Measurements from ENCODE around the gene CCL8. TPM values are rescaled to one million over a fixed set of nuclear protein-coding genes. Genes with fewer than 3 reads are reported as not detected.
A peak's percentile ranks its signal among the peaks of the same experiment; 100 is the strongest.

Gene CCL8
- total and polyA plus RNA-seq, 12 donors: 0.38 to 17.5 (median 1.0) TPM; not detected in 2

DNA sequence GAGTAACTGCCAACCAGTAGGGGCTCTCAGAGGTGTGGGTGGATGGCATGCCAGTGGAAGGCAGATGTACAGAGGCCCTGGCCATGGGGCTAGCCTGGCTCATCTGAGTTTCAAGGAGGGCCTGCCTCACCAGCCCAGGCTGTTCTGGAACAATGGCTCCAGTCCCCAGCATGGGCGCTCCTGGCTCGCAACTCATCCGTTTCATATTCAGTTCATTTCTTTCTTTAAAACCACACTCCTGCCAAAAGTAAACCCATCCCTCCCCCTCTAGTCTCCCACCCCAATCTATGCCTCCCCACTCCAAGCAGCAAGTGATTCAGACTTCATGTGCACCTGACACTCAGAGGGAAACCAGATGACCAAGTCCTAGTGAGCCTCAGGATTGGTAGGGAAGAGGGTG is 39.4 kb downstream of the CCL8 start:
- no peak overlapping the region for H3K4me3 ChIP-seq
- 97 to 98% methylated on average over 3 of the region's 3 CpGs for WGBS, 2 donors
- peaks cover 0 to 8% (median 0%) of the 10 kb centered on the region in 11 donors for H3K9me3 ChIP-seq
- no peaks in the 10 kb centered on the region for H3K36me3 ChIP-seq
- H3K27me3 ChIP-seq: peaks cover 0 to 13% (median 0%) of the 10 kb centered on the region in 7 donors
- ATAC-seq (no peak), DNase-seq (no peak)
- no peak overlapping the region for H3K27ac ChIP-seq
- intact Hi-C loops (cut with DNase I): loop anchor here in 3 of 10 donors (5.0 kb wide), 3 partner anchors 46 to 586 kb away; no protein-coding TSS in a partner anchor
- H3K4me1 ChIP-seq: peaks cover 0 to 28% (median 6%) of the 10 kb centered on the region in 9 donors
- TF ChIP-seq, protein P1, sequence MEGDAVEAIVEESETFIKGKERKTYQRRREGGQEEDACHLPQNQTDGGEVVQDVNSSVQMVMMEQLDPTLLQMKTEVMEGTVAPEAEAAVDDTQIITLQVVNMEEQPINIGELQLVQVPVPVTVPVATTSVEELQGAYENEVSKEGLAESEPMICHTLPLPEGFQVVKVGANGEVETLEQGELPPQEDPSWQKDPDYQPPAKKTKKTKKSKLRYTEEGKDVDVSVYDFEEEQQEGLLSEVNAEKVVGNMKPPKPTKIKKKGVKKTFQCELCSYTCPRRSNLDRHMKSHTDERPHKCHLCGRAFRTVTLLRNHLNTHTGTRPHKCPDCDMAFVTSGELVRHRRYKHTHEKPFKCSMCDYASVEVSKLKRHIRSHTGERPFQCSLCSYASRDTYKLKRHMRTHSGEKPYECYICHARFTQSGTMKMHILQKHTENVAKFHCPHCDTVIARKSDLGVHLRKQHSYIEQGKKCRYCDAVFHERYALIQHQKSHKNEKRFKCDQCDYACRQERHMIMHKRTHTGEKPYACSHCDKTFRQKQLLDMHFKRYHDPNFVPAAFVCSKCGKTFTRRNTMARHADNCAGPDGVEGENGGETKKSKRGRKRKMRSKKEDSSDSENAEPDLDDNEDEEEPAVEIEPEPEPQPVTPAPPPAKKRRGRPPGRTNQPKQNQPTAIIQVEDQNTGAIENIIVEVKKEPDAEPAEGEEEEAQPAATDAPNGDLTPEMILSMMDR (IDR thresholded peaks at IDR 0.05): no peak

DNA sequence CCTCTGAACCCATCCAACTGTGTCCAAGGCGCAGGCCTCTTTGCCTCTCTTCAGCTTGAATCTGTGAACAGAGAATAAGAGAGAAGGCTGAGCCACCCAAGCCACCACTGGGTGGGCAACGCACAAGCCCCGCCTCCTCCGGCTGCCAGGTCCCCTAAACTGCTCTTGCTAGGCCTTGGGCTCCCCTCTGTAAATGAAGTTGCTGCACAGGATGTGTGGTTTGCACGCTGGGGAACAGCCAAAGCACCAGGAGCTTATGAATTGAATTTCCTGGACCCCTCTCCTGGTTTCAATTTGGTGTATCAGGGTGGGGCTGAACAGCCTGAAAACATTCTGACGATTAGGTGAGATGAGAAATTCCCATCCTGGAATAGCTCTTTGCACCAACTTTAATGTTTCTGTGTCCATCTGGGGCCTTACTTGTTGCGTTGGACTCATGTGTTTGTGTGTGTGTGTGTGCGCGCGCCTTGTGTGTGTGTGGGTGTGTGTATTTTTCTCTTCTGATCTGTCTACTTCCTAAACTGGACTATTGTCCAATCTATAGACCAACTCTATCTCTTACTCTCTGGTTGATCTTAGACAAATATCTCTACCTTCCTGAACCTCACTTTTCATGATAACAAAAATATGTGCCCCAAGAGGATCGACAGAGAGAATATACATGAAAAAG is 41.5 kb downstream of the CCL8 start:
- 75 to 78% methylated on average over 11 of the region's 11 CpGs for WGBS, 2 donors
- intact Hi-C loops (cut with DNase I): loop anchor here in 8 of 10 donors (1.0 to 10.0 kb wide), 8 partner anchors 48 to 586 kb away; no protein-coding TSS in a partner anchor
- Histone ChIP-seq H3K27ac (no peak overlapping the region), H3K4me1 (peaks cover 0 to 19% (median 6%) of the 10 kb centered on the region in 9 donors), H3K9me3 (no peaks in the 10 kb centered on the region), H3K27me3 (peaks cover 0 to 27% (median 0%) of the 10 kb centered on the region in 7 donors), H3K4me3 (no peak overlapping the region), H3K36me3 (no peaks in the 10 kb centered on the region)
- peak in 1 of 8 donors; percentile 9 for ATAC-seq
- TF ChIP-seq, protein P1 (IDR thresholded peaks at IDR 0.05): no peak
- DNase-seq: no peak

DNA sequence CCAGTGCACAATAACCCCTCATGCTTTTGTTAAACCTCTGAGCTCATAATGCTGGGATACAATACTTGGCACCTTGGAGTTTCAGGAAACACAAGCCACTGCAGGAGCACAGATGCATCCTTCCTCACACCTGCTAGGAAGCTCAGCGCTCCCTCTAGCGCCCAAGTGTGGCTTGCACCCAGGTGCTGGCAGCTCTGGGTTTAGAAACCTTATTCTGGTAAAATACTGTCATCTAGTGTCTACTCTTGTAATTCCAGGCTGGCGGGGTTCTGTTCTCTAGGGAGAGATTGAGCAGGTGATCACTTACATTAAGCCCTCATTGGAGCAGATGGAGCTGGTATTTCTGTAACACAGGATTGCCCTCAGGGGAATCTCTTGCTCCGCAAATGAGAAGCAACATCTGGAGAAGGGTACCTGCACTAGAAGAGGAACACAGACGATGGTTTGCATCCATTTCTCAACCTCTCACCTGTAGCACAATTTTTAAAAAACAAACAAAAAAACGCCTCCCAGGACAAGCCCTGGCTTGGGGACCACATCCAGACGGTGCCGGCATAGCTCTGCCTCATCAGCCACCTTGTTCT is 42.3 kb downstream of the CCL8 start:
- Histone ChIP-seq H3K4me1 (peaks cover 0 to 22% (median 6%) of the 10 kb centered on the region in 9 donors), H3K9me3 (no peaks in the 10 kb centered on the region), H3K36me3 (no peaks in the 10 kb centered on the region), H3K27ac (no peak overlapping the region), H3K4me3 (no peak overlapping the region), H3K27me3 (peaks cover 0 to 30% (median 0%) of the 10 kb centered on the region in 7 donors)
- intact Hi-C loops (cut with DNase I): loop anchor here (1.0 to 10.0 kb wide), 9 partner anchors 49 to 587 kb away; no protein-coding TSS in a partner anchor
- ATAC-seq: peak; percentile 86 to 96 (median 90)
- WGBS, 2 donors: 18 to 23% methylated on average over 8 of the region's 8 CpGs
- TF ChIP-seq, protein P1 (IDR thresholded peaks at IDR 0.05): peak; percentile 98 to 100 (median 100)
- peak; percentile 90 to 91 for DNase-seq

DNA sequence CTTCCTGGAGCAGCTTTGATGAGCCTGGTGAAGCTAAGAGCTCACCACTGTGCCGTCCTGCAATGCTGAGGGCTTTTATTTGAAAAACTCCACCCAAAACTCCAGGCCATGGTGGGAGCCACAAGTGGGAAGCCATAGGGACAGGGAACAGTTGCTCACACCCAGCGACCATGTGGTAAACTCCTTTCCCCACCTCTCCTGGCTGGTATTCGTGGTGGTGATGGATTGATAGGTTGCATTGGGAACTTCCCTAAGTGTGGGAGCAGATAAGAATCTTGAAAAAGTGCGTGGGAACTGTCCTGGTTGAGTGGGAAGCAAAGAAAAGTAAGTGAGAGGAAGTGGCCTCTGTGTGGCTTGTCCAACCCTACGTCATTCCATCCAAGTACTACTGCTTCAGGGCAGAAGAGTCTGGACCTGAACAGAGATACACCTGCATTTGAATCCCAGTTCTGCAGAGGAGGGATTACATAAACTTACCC is 44.0 kb downstream of the CCL8 start, which contains the start of gene CCL1:
Gene CCL1 (minus strand): TSS at position 51 of the 479 bp plus-strand sequence. CDS start 72 bp downstream, outside the sequence.
- Histone ChIP-seq H3K36me3 (no peaks in the 10 kb centered on the region), H3K27ac (no peak within 1 kb of the TSS), H3K4me3 (no peak within 1 kb of the TSS), H3K27me3 (peaks cover 0 to 30% (median 0%) of the 10 kb centered on the region in 7 donors), H3K4me1 (peaks cover 0 to 35% (median 6%) of the 10 kb centered on the region in 9 donors), H3K9me3 (no peaks in the 10 kb centered on the region)
- 40 to 50% methylated on average over 5 of the region's 5 CpGs for WGBS, 2 donors
- no peak for ATAC-seq
- intact Hi-C loops (cut with DNase I): loop anchor here in 6 of 10 donors (2.0 to 10.0 kb wide), 4 partner anchors 51 to 588 kb away; no protein-coding TSS in a partner anchor
- DNase-seq: no peak
- TF ChIP-seq, protein P1 (IDR thresholded peaks at IDR 0.05): no peak
